ENCODE data around the gene TMEM221. TPM values are rescaled to one million over a fixed set of nuclear protein-coding genes. Genes with fewer than 3 reads are reported as not detected.
A peak's percentile ranks its signal among the peaks of the same experiment; 100 is the strongest.

Gene TMEM221
- total RNA-seq = not detected

- DNase-seq (ENCODE audit: low spot score) (no peak), ATAC-seq (ENCODE audit: insufficient number of reproducible peaks, low FRiP score, low read depth) (no peak)
- Histone ChIP-seq H3K36me3 (no peaks in the 10 kb centered on the region), H3K27ac (no peak within 1 kb of the TSS), H3K4me1 (ENCODE audit: control insufficient read depth in 1 of 2, low read depth in 2 of 2) (peaks cover 0 to 6% of the 10 kb centered on the region in 2 donors), H3K27me3 (replicated peaks; ENCODE audit: insufficient read depth) (peaks cover under 1% of the 10 kb centered on the region), H3K4me3 (peak within 1 kb of the TSS; percentile 70), H3K9me3 (no peaks in the 10 kb centered on the region)
- TF ChIP-seq, protein P1, sequence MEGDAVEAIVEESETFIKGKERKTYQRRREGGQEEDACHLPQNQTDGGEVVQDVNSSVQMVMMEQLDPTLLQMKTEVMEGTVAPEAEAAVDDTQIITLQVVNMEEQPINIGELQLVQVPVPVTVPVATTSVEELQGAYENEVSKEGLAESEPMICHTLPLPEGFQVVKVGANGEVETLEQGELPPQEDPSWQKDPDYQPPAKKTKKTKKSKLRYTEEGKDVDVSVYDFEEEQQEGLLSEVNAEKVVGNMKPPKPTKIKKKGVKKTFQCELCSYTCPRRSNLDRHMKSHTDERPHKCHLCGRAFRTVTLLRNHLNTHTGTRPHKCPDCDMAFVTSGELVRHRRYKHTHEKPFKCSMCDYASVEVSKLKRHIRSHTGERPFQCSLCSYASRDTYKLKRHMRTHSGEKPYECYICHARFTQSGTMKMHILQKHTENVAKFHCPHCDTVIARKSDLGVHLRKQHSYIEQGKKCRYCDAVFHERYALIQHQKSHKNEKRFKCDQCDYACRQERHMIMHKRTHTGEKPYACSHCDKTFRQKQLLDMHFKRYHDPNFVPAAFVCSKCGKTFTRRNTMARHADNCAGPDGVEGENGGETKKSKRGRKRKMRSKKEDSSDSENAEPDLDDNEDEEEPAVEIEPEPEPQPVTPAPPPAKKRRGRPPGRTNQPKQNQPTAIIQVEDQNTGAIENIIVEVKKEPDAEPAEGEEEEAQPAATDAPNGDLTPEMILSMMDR (IDR thresholded peaks at IDR 0.05) = peak; percentile 42
Measured at GRCh38 chr19:17448131-17448967, at the start of gene TMEM221. Gene TMEM221 (minus strand): TSS chr19:17448668. CDS start chr19:17448462, 206 bp downstream.

DNA sequence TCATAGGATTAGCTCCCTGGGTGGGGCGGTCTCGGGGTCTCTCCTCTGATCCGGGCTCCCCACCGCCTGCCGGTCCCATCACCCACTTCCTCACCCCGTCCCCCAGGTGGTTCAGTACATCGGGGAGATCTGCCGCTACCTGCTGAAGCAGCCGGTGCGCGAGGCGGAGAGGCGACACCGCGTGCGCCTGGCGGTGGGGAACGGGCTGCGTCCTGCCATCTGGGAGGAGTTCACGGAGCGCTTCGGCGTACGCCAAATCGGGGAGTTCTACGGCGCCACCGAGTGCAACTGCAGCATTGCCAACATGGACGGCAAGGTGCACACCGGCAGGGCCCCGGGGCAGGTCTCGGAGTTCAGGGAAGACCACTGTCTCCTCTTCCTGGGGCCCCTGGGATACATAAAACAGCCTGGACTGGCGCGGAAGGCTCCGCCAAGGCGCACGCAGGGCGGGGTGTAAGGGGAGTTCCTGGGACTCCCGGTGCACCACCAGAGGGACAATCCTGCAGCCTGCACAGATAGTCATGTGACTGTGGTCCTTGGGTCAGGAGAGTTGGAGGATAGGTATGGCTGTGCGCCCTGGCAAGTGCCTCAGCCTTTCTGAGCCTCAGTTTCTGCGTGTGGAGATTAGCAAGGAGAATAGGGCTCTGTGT is 48.8 kb upstream of the TMEM221 start:
- H3K4me1 ChIP-seq (ENCODE audit: control insufficient read depth in 1 of 2, low read depth in 2 of 2) = no peaks in the 10 kb centered on the region
- no peak overlapping the region for H3K4me3 ChIP-seq
- no peak for DNase-seq (ENCODE audit: low spot score)
- no peaks in the 10 kb centered on the region for H3K9me3 ChIP-seq
- ATAC-seq (ENCODE audit: insufficient number of reproducible peaks, low FRiP score, low read depth) = no peak
- H3K27ac ChIP-seq = no peak overlapping the region
- H3K27me3 ChIP-seq (replicated peaks; ENCODE audit: insufficient read depth) = no peaks in the 10 kb centered on the region
- TF ChIP-seq, protein P1 (IDR thresholded peaks at IDR 0.05) = no peak
- H3K36me3 ChIP-seq = peaks cover 8% of the 10 kb centered on the region

GRCh38 chr19:17496337-17496997 is 48.0 kb upstream of the TMEM221 start:
- H3K4me1 ChIP-seq (ENCODE audit: control insufficient read depth in 1 of 2, low read depth in 2 of 2) = no peaks in the 10 kb centered on the region
- TF ChIP-seq, protein P1 (IDR thresholded peaks at IDR 0.05) = peak; percentile 79
- H3K4me3 ChIP-seq = no peak overlapping the region

GRCh38 chr19:17495639-17496296 is 47.3 kb upstream of the TMEM221 start:
- Histone ChIP-seq H3K27me3 (replicated peaks; ENCODE audit: insufficient read depth) (no peaks in the 10 kb centered on the region), H3K27ac (no peak overlapping the region), H3K36me3 (peaks cover 6% of the 10 kb centered on the region), H3K9me3 (no peaks in the 10 kb centered on the region), H3K4me3 (no peak overlapping the region), H3K4me1 (ENCODE audit: control insufficient read depth in 1 of 2, low read depth in 2 of 2) (no peaks in the 10 kb centered on the region)
- ATAC-seq (ENCODE audit: insufficient number of reproducible peaks, low FRiP score, low read depth) (no peak), DNase-seq (ENCODE audit: low spot score) (no peak)
- TF ChIP-seq, protein P1 (IDR thresholded peaks at IDR 0.05) = no peak

More at GRCh38 chr19:17496337-17496997, 48.0 kb upstream of the TMEM221 start:
- peaks cover 8% of the 10 kb centered on the region for H3K36me3 ChIP-seq
- H3K27me3 ChIP-seq (replicated peaks; ENCODE audit: insufficient read depth) = no peaks in the 10 kb centered on the region
- H3K27ac ChIP-seq = no peak overlapping the region
- no peaks in the 10 kb centered on the region for H3K9me3 ChIP-seq
- ATAC-seq (ENCODE audit: insufficient number of reproducible peaks, low FRiP score, low read depth) = no peak
- no peak for DNase-seq (ENCODE audit: low spot score)

Data from thoracic aorta (tissue), 2 donors.